GM12878 (cell line): ENCODE data around the gene NR2F6. TPM values are rescaled to one million over a fixed set of nuclear protein-coding genes. Genes with fewer than 3 reads are reported as not detected.
A peak's percentile ranks its signal among the peaks of the same experiment; 100 is the strongest.

Experiments used
- ATAC-seq: fragments of 200-7000 bp; cut with Tn5 transposase; 3 replicates; pipeline ENCODE4 v1.9.1; 2020; ENCODE audit warnings: mild to moderate bottlenecking, moderate library complexity
- BruUV-seq: library from RNA; stranded (reverse); fragments of 400-500 nt; replicated peaks from 2 replicates; lab custom pipeline; 2021; lab: Mats Ljungman, UMichigan
- CTCF ChIA-PET: fragments of 300-600 bp; sonication (Branson Sonifier 250); formaldehyde crosslinking; extraction: SDS; loops from one replicate; lab custom pipeline; 2021; ENCODE audit warnings: inconsistent platforms; lab: Yijun Ruan, JAX
- POLR2A ChIA-PET: fragments of 350-600 bp; formaldehyde crosslinking; extraction: SDS; loops from one replicate; lab custom pipeline; 2021; ENCODE audit warnings: inconsistent platforms; lab: Charles Lee
- RAD21 ChIA-PET: fragments of 300-600 bp; sonication (Branson Sonifier 250); formaldehyde crosslinking; loops from one replicate; lab custom pipeline; 2023; ENCODE audit warnings: antibody characterized with exemption; ENCODE audit not compliant: unreplicated experiment; lab: Charles Lee
- SMC1A ChIA-PET: fragments of 300-600 bp; sonication (Branson Sonifier 250); formaldehyde crosslinking; loops from one replicate; lab custom pipeline; 2023; ENCODE audit not compliant: unreplicated experiment, uncharacterized antibody; lab: Charles Lee
- DNase-seq: peaks from one replicate; pipeline ENCODE4 v3.0.0-alpha.2; 2011; ENCODE audit warnings: low read depth, low spot score
- FAIRE-seq: peaks from 3 replicates; lab custom pipeline; 2011; peaks lifted over from hg19 to GRCh38; lab: Jason Lieb, UNC
- H2AFZ ChIP-seq: 2 replicates; pipeline ENCODE4 v1.6.0; 2011; ENCODE audit warnings: low read depth, low read length, control low read depth; ENCODE audit not compliant: control insufficient read depth
- H3K27ac ChIP-seq: 2 replicates; pipeline ENCODE4 v1.5.1; 2011; ENCODE audit warnings: control low read depth; ENCODE audit not compliant: control insufficient read depth, insufficient read depth
- H3K27me3 ChIP-seq, 2 experiments: replicated peaks in 1 of 2; 2 replicates each; pipeline versions ENCODE4 v1.6.0 to v1.6.1; 2011; ENCODE audit warnings: low read length in 1 of 2; ENCODE audit not compliant: control insufficient read depth in 2 of 2, insufficient read depth in 2 of 2
- H3K36me3 ChIP-seq, 2 experiments: 2 replicates each; pipeline ENCODE4 v1.5.1; 2011; ENCODE audit warnings: low read length in 1 of 2; ENCODE audit not compliant: control insufficient read depth in 2 of 2, insufficient read depth in 2 of 2
- H3K4me1 ChIP-seq: 2 replicates; pipeline ENCODE4 v1.6.1; 2011; ENCODE audit warnings: mild to moderate bottlenecking, low read length, moderate library complexity, mixed read lengths; ENCODE audit not compliant: control insufficient read depth, insufficient read depth
- H3K4me2 ChIP-seq: 2 replicates; pipeline ENCODE4 v1.6.0; 2011; ENCODE audit warnings: control low read depth; ENCODE audit not compliant: control insufficient read depth, insufficient read depth
- H3K4me3 ChIP-seq: fragments of 200-600 bp; sonication (generic); 2 replicates; pipeline ENCODE4 v1.5.1; 2016
- H3K79me2 ChIP-seq: 2 replicates; pipeline ENCODE4 v1.6.0; 2011; ENCODE audit warnings: low read length; ENCODE audit not compliant: control insufficient read depth, insufficient read depth
- H3K9ac ChIP-seq: 2 replicates; pipeline ENCODE4 v1.8.0; 2011; ENCODE audit warnings: low read length, control low read depth, mixed read lengths; ENCODE audit not compliant: control insufficient read depth, insufficient read depth
- H3K9me3 ChIP-seq: replicated peaks from 3 replicates; pipeline ENCODE4 v1.5.1; 2011; ENCODE audit warnings: mild to moderate bottlenecking, low read length; ENCODE audit not compliant: control insufficient read depth, insufficient read depth
- H4K20me1 ChIP-seq: 2 replicates; pipeline ENCODE4 v1.6.0; 2011; ENCODE audit not compliant: control insufficient read depth, insufficient read depth
- BHLHE40 ChIP-seq, 2 experiments: fragments of 450-650 bp in 1 of 2; IDR thresholded peaks; 2 replicates each; pipeline ENCODE4 v1.6.1; 2011 to 2017; ENCODE audit warnings: low read depth in 2 of 2, borderline replicate concordance in 1 of 2, improper control_type of control experiment in 1 of 2, low read length in 1 of 2, mild to moderate bottlenecking in 1 of 2
- EP300 ChIP-seq, 2 experiments: fragments of 150-350 bp in 1 of 2; IDR thresholded peaks; 2 replicates each; pipeline ENCODE4 v1.6.1; 2011 to 2012; ENCODE audit warnings: low read depth in 2 of 2, low read length in 2 of 2, borderline replicate concordance in 1 of 2, improper control_type of control experiment in 1 of 2, inconsistent platforms in 1 of 2; ENCODE audit not compliant: control insufficient read depth in 1 of 2
- FOS ChIP-seq: IDR thresholded peaks from 3 replicates; pipeline ENCODE4 v1.6.1; 2011; ENCODE audit warnings: borderline replicate concordance; ENCODE audit not compliant: insufficient read length; ENCODE audit errors: extremely low read depth
- HDAC2 ChIP-seq: fragments of 200-600 bp; sonication (generic); IDR thresholded peaks from 2 replicates; pipeline ENCODE4 v1.6.1; 2017
- HSF1 ChIP-seq: fragments of 150-350 bp; IDR thresholded peaks from 2 replicates; pipeline ENCODE4 v1.6.1; 2014; ENCODE audit warnings: mild to moderate bottlenecking, low read depth, low read length
- LARP7 ChIP-seq: fragments of 450-650 bp; IDR thresholded peaks from 2 replicates; pipeline ENCODE4 v1.6.1; 2017; ENCODE audit warnings: mild to moderate bottlenecking
- MTA2 ChIP-seq: fragments of 450-650 bp; IDR thresholded peaks from 2 replicates; pipeline ENCODE4 v1.6.1; 2016; ENCODE audit warnings: low read depth, mild to moderate bottlenecking, moderate library complexity
- NFXL1 ChIP-seq: fragments of 450-650 bp; IDR thresholded peaks from 2 replicates; pipeline ENCODE4 v1.6.1; 2017; ENCODE audit warnings: antibody characterized with exemption, mild to moderate bottlenecking, borderline replicate concordance
- NFYA ChIP-seq: IDR thresholded peaks from 2 replicates; pipeline ENCODE4 v1.6.1; 2011; ENCODE audit warnings: low read depth, mild to moderate bottlenecking, low read length, improper control_type of control experiment, borderline replicate concordance
- NR2C1 ChIP-seq: fragments of 450-650 bp; IDR thresholded peaks from 2 replicates; pipeline ENCODE4 v1.6.1; 2017; ENCODE audit warnings: antibody characterized with exemption, mild to moderate bottlenecking, moderate library complexity
- POLR2AphosphoS2 ChIP-seq: IDR thresholded peaks from 2 replicates; pipeline ENCODE4 v1.6.1; 2011; ENCODE audit warnings: low read depth, mild to moderate bottlenecking, low read length, improper control_type of control experiment, moderate library complexity
- POLR2AphosphoS5 ChIP-seq: IDR thresholded peaks from 2 replicates; pipeline ENCODE4 v1.6.1; 2011; ENCODE audit warnings: mild to moderate bottlenecking, low read length, inconsistent platforms
- RAD51 ChIP-seq: fragments of 450-650 bp; IDR thresholded peaks from 2 replicates; pipeline ENCODE4 v1.6.1; 2016; ENCODE audit warnings: moderate library complexity, mild to moderate bottlenecking, inconsistent platforms
- RBBP5 ChIP-seq: fragments of 200-600 bp; sonication (generic); conservative IDR thresholded peaks from 2 replicates; pipeline ENCODE4 v1.6.1; 2016
- REST ChIP-seq: IDR thresholded peaks from 2 replicates; pipeline ENCODE4 v1.6.1; 2012; ENCODE audit warnings: mild to moderate bottlenecking, low read depth, low read length
- SMARCA5 ChIP-seq: fragments of 450-650 bp; IDR thresholded peaks from 2 replicates; pipeline ENCODE4 v1.6.1; 2017; ENCODE audit warnings: mild to moderate bottlenecking
- SUZ12 ChIP-seq: fragments of 200-600 bp; sonication (generic); IDR thresholded peaks from one replicate; pipeline ENCODE4 v1.6.1; 2018; ENCODE audit warnings: antibody characterized with exemption, mild to moderate bottlenecking; ENCODE audit not compliant: unreplicated experiment
- ZNF384 ChIP-seq: IDR thresholded peaks from 2 replicates; pipeline ENCODE4 v1.6.1; 2012; ENCODE audit warnings: low read depth, mild to moderate bottlenecking, low read length, improper control_type of control experiment, borderline replicate concordance
- WGBS: methylation state at CpG from one replicate; pipeline ENCODE4 v1.1.6; 2016; ENCODE audit warnings: low lambda C conversion rate; ENCODE audit not compliant: insufficient replicate concordance, insufficient coverage; ENCODE audit errors: missing lambda C conversion rate; 5-methylcytosine and 5-hydroxymethylcytosine counted together
- in situ Hi-C: fragments of 300-500 bp; cut with MboI; formaldehyde crosslinking; loops from 9 replicates; pipeline ENCODE4 v1.14.3; 2018; ENCODE audit warnings: mixed read lengths
- intact Hi-C: fragments of 100-400 bp; cut with micrococcal nuclease; formaldehyde crosslinking; loops from one replicate; pipeline ENCODE4 v1.14.2; 2022; ENCODE audit not compliant: unreplicated experiment
- polyA plus RNA-seq, 11 experiments: library from polyadenylated mRNA; depleted of rRNA in 4 of 11; unstranded in 6 of 11; stranded (reverse) in 5 of 11; fragments of >200 nt; fragmentation: Nextera tagmentation in 4 of 11; fragmentation: Illumina TruSeq in 1 of 11; extraction: Ambion mirVana in 4 of 11; extraction: Trizol in 1 of 11; gene quantifications; 1 replicate in 1 of 11; 2 replicates in 10 of 11; pipeline versions ENCODE4 v1.2.1 to v1.2.3, GENCODE V29; 2011 to 2016; ENCODE audit warnings: inconsistent platforms in 2 of 11, missing spikeins in 2 of 11, low read depth in 1 of 11
- total RNA-seq, 4 experiments: library from RNA; depleted of rRNA in 3 of 4; stranded (reverse); fragments of >200 nt in 3 of 4; fragmentation: Illumina TruSeq in 1 of 4; extraction: Trizol in 1 of 4; gene quantifications; 2 replicates each; pipeline versions ENCODE4 v1.2.1 to v1.2.3, GENCODE V29; 2013 to 2021

NR2F6 gene
- total and polyA plus RNA-seq, 10 of the 15 experiments (the other 5 are each of a cell fraction or from before 2014, with no cell fraction given): 0.18 to 15.5 (median 6.1) TPM

- Histone ChIP-seq H3K9me3 (no peaks in the 10 kb centered on the region), H3K4me3 (peak within 1 kb of the TSS; percentile 93), H3K79me2 (peaks cover 13% of the 10 kb centered on the region), H3K9ac (peak within 1 kb of the TSS; percentile 85), H3K36me3 (peaks cover 3 to 6% of the 10 kb centered on the region in 2 experiments; a peak in 3 of 4 replicates), H3K4me1 (peaks cover 11% of the 10 kb centered on the region), H4K20me1 (no peaks in the 10 kb centered on the region), H3K4me2 (peak within 1 kb of the TSS; percentile 75), H3K27me3 (no peaks in the 10 kb centered on the region), H2AFZ (peak within 1 kb of the TSS; percentile 89), H3K27ac (peak within 1 kb of the TSS; percentile 81)
- ChIA-PET CTCF (interaction anchor here (0.5 to 10.5 kb wide), 20 partner anchors 9 to 1676 kb away, joined by 3 to 120 read pairs (median 3); partner anchors contain the start of genes ABHD8, ANKLE1, HAUS8 and MRPL34), POLR2A (interaction anchor here (0.5 to 2.1 kb wide), 21 partner anchors 12 to 1860 kb away, joined by 3 to 16 read pairs (median 4); partner anchors contain the start of genes ABHD8, ANKLE1, ANO8 and DDA1), RAD21 (interaction anchor here (0.7 to 1.8 kb wide), 22 partner anchors 12 to 552 kb away, joined by 3 to 22 read pairs (median 4); partner anchors contain the start of genes ABHD8, ANKLE1, DDA1 and OCEL1), SMC1A (interaction anchor here (0.6 to 5.0 kb wide), 13 partner anchors 15 to 671 kb away, joined by 3 to 43 read pairs (median 3); partner anchors contain the start of genes ABHD8, ANKLE1 and USE1)
- FAIRE-seq (peak; percentile 100), DNase-seq (peak; percentile 100), ATAC-seq (peak; percentile 97)
- no TSS peak for BruUV-seq
- in situ Hi-C loops (no loop called here), intact Hi-C loops (loop anchor here (1.0 to 10.0 kb wide), 3 partner anchors 16 to 492 kb away; partner anchors contain the start of genes HAUS8 and MYO9B)
- under 1% methylated on average over 27 of the region's 27 CpGs for WGBS
- no peak for TF ChIP-seq NFXL1
- no peak for TF ChIP-seq HSF1
- no peak for TF ChIP-seq RBBP5
- peak; percentile 62; the same call in 1 of the 2 replicates for TF ChIP-seq POLR2AphosphoS2
- peak; percentile 93 for TF ChIP-seq NFYA
- TF ChIP-seq EP300 (IDR thresholded peaks at IDR 0.05; ENCODE audit: borderline replicate concordance in 1 of 2, control insufficient read depth in 1 of 2, low read depth in 2 of 2, low read length in 2 of 2): no peak
- TF ChIP-seq SMARCA5: no peak
- peak; percentile 41; the same call in 1 of the 2 replicates for TF ChIP-seq LARP7
- 0 out of 2 replicates have a peak, but pooled peaks have one; percentile 65 for TF ChIP-seq HDAC2
- TF ChIP-seq NR2C1: peak; percentile 70
- no peak for TF ChIP-seq REST
- no peak for TF ChIP-seq MTA2
- no peak for TF ChIP-seq BHLHE40 (IDR thresholded peaks at IDR 0.05; ENCODE audit: borderline replicate concordance in 1 of 2, low read depth in 2 of 2, low read length in 1 of 2)
- TF ChIP-seq RAD51: no peak; the same call in 1 of the 2 replicates
- peak; percentile 96 for TF ChIP-seq FOS
- peak; percentile 79 for TF ChIP-seq POLR2AphosphoS5
- no peak for TF ChIP-seq SUZ12
- TF ChIP-seq ZNF384: no peak
These were observed 21.5 kb upstream of the NR2F6 start, which contains the start of gene BABAM1 for GRCh38 chr19:17266975-17267788. TSS of gene BABAM1 (plus strand) at chr19:17267443. CDS start at chr19:17268807, 1,364 bp downstream.
